Prostate gland (tissue), 2 donors: Measurements from ENCODE around the gene CD47. TPM values are rescaled to one million over a fixed set of nuclear protein-coding genes. Genes with fewer than 3 reads are reported as not detected.

Experiments
- DNase-seq: peaks from one replicate; pipeline ENCODE4 v3.0.0-alpha.2; 2019; ENCODE audit warnings: low spot score
- H3K27ac ChIP-seq, 2 donors: fragments of 200-600 bp; sonication (generic); 2 replicates each; pipeline ENCODE4 v1.5.1; 2017 to 2019
- H3K27me3 ChIP-seq: fragments of 200-600 bp; sonication (generic); replicated peaks from 2 replicates; pipeline ENCODE4 v1.5.1; 2019; ENCODE audit not compliant: insufficient read depth
- H3K36me3 ChIP-seq, 2 donors: fragments of 200-600 bp; sonication (generic); 1 replicate in 1 of 2; 2 replicates in 1 of 2; pipeline versions ENCODE4 v1.5.1 to v1.8.1; 2017 to 2019
- H3K4me1 ChIP-seq: fragments of 200-600 bp; sonication (generic); replicated peaks from 2 replicates; pipeline ENCODE4 v1.5.1; 2019
- H3K4me3 ChIP-seq, 2 donors: fragments of 200-600 bp; sonication (generic); 2 replicates each; pipeline ENCODE4 v1.5.1; 2017 to 2019
- H3K9me3 ChIP-seq: fragments of 200-600 bp; sonication (generic); 2 replicates; pipeline ENCODE4 v1.5.1; 2017
- POLR2A ChIP-seq: fragments of 450-650 bp; IDR thresholded peaks from one replicate; pipeline ENCODE4 v1.6.1; 2016; ENCODE audit warnings: antibody characterized with exemption, mild to moderate bottlenecking
- POLR2AphosphoS5 ChIP-seq: sonication (generic); formaldehyde crosslinking; IDR thresholded peaks from one replicate; pipeline ENCODE4 v1.6.1; 2017; ENCODE audit warnings: antibody characterized with exemption
- WGBS: methylation state at CpG from one replicate; pipeline ENCODE4 v1.1.5; 2018; 5-methylcytosine and 5-hydroxymethylcytosine counted together
- intact Hi-C: fragments of 100-400 bp; cut with DNase I; formaldehyde crosslinking; loops from one replicate; pipeline ENCODE4 v1.14.2; 2022
- total RNA-seq, 2 donors: library from RNA; depleted of rRNA; stranded (reverse); fragments of >200 nt; gene quantifications; one replicate each; pipeline ENCODE4 v1.1.0, GENCODE V29; 2016
- TF ChIP-seq, protein P1 (sequence below), 4 experiments: fragments of 200-600 bp in 2 of 4; fragments of 450-650 bp in 2 of 4; sonication (generic) in 2 of 4; IDR thresholded peaks; 1 replicate in 3 of 4; 2 replicates in 1 of 4; pipeline ENCODE4 v1.5.1; 2016 to 2019; ENCODE audit warnings: antibody characterized with exemption in 4 of 4, mild to moderate bottlenecking in 2 of 4, moderate library complexity in 2 of 4

CD47 gene
- total RNA-seq, 2 donors from 2014 or later: 90.1 to 197 TPM

DNA sequence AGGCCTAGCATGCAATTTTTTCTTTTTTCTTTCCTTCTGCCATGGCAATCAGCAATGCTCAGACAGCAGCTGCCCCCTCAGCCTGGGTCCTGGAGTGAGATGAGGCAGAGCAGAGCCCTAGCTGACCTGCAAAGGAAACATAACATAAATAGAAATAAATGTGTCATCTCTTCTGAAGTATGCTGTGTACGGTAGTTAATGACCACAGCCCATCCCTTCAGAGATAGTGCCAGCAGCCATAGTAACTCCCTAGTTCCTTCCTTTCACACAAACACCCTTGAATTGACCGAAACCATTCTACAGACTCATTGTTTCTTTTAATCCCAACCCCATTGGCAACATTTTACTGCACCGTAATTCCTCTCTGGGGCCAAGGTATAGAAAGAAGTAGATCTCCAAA is 8.4 kb upstream of the CD47 start:
- no peak overlapping the region for H3K27ac ChIP-seq
- no peaks in the 10 kb centered on the region for H3K36me3 ChIP-seq
- 76% methylated on average over 3 of the region's 3 CpGs for WGBS
- no peak for DNase-seq
- no peak overlapping the region for H3K4me3 ChIP-seq
- H3K9me3 ChIP-seq: no peaks in the 10 kb centered on the region
- TF ChIP-seq, protein P1, sequence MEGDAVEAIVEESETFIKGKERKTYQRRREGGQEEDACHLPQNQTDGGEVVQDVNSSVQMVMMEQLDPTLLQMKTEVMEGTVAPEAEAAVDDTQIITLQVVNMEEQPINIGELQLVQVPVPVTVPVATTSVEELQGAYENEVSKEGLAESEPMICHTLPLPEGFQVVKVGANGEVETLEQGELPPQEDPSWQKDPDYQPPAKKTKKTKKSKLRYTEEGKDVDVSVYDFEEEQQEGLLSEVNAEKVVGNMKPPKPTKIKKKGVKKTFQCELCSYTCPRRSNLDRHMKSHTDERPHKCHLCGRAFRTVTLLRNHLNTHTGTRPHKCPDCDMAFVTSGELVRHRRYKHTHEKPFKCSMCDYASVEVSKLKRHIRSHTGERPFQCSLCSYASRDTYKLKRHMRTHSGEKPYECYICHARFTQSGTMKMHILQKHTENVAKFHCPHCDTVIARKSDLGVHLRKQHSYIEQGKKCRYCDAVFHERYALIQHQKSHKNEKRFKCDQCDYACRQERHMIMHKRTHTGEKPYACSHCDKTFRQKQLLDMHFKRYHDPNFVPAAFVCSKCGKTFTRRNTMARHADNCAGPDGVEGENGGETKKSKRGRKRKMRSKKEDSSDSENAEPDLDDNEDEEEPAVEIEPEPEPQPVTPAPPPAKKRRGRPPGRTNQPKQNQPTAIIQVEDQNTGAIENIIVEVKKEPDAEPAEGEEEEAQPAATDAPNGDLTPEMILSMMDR (IDR thresholded peaks at IDR 0.05): no peak
- no peak for TF ChIP-seq POLR2A
- intact Hi-C loops: no loop called here
- no peaks in the 10 kb centered on the region for H3K4me1 ChIP-seq
- no peaks in the 10 kb centered on the region for H3K27me3 ChIP-seq

DNA sequence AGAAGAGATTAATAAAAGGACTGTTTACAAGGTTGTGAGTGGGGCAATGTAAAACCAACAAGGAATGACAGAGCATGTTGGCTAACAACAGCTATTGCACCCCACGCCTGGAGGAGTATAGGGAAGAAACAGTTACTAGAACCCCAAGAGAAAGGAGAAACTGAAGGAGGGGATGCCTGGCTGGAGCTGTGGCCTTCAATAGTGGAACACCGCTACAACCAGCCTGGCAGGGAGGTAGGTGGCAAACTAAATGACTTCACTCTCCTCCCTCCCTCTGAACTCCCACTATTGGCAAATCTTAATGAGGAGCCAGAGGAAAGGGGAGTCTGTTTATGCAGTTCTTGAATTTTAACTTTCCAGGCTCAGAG is 7.2 kb upstream of the CD47 start:
- intact Hi-C loops: no loop called here
- Histone ChIP-seq H3K9me3 (no peaks in the 10 kb centered on the region), H3K4me1 (no peaks in the 10 kb centered on the region), H3K27ac (no peak overlapping the region), H3K4me3 (no peak overlapping the region), H3K36me3 (no peaks in the 10 kb centered on the region), H3K27me3 (no peaks in the 10 kb centered on the region)
- WGBS: 87% methylated on average over 2 of the region's 2 CpGs
- no peak for TF ChIP-seq POLR2A
- TF ChIP-seq POLR2AphosphoS5: no peak
- TF ChIP-seq, protein P1 (IDR thresholded peaks at IDR 0.05): no peak
- DNase-seq: no peak

DNA sequence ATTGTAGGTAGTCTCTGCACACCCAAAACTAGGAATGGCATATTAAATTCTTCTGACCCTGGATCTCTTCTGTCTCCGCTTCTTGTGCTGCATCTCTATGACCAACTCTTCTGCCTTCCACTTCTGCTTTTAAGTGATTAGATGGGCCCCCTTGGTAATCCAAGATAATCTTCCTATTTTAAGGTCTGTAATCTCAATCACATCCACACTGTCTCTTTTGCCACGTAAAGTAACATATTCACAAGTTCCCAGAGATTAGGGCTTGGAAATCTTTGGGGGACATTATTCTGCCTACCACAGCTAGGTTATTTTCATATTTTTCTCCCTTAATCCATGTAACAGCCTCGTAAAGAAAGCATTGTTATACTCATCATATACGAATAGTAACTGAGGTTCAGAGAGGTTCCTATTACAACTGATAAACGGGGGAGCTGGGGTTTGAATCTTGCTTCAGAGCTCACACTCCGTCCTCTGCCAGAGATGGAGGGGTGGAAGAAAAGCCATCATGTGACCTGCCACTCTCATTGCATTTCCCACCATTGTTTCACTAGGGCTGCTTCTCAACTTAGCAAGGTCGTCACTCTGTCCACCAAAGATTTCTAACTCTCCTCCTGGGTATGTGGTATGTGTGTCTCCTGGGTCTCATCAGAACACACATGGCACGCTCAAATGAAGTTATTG is 6.6 kb upstream of the CD47 start:
- no peaks in the 10 kb centered on the region for H3K36me3 ChIP-seq
- intact Hi-C loops: no loop called here
- H3K4me1 ChIP-seq: no peaks in the 10 kb centered on the region
- H3K27me3 ChIP-seq: no peaks in the 10 kb centered on the region
- no peak for DNase-seq
- H3K9me3 ChIP-seq: no peaks in the 10 kb centered on the region
- WGBS: 88% methylated on average over 8 of the region's 8 CpGs
- H3K4me3 ChIP-seq: no peak overlapping the region
- TF ChIP-seq POLR2A: no peak
- TF ChIP-seq POLR2AphosphoS5: no peak
- TF ChIP-seq, protein P1 (IDR thresholded peaks at IDR 0.05): no peak
- no peak overlapping the region for H3K27ac ChIP-seq

GRCh38 chr3:108096532-108097321 is 5.9 kb upstream of the CD47 start:
- intact Hi-C loops: no loop called here
- H3K27me3 ChIP-seq: no peaks in the 10 kb centered on the region
- H3K4me1 ChIP-seq: no peaks in the 10 kb centered on the region
- H3K36me3 ChIP-seq: no peaks in the 10 kb centered on the region
- 92% methylated on average over 9 of the region's 9 CpGs for WGBS
- TF ChIP-seq, protein P1 (IDR thresholded peaks at IDR 0.05): no peak
- TF ChIP-seq POLR2AphosphoS5 (no peak), POLR2A (no peak)
- no peak overlapping the region for H3K27ac ChIP-seq
- H3K9me3 ChIP-seq: no peaks in the 10 kb centered on the region
- DNase-seq: no peak
- H3K4me3 ChIP-seq: no peak overlapping the region

DNA sequence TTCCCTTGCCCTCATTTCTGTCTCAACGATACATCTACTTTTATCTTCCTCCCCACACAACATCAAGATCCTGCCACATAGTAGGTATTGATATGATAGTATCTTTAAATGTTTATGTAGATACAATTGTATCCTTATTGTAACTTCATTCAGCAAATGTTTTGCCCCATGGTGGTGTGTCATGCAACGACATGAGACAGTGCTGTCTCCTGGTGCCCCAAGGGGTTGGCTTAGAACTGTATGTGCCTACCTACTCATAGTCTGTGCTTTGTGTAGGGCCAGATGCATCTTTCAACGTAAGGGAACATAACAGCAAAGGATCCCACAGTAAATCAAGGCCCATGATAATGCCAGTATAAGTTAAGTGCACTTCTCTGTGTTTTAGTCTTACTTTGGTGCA is 2.8 kb upstream of the CD47 start:
- DNase-seq: no peak
- Histone ChIP-seq H3K9me3 (no peaks in the 10 kb centered on the region), H3K27me3 (no peaks in the 10 kb centered on the region), H3K4me1 (no peaks in the 10 kb centered on the region), H3K27ac (no peak overlapping the region), H3K4me3 (no peak overlapping the region), H3K36me3 (no peaks in the 10 kb centered on the region)
- intact Hi-C loops: no loop called here
- TF ChIP-seq POLR2AphosphoS5: no peak
- TF ChIP-seq, protein P1 (IDR thresholded peaks at IDR 0.05): no peak
- no peak for TF ChIP-seq POLR2A
- WGBS: 68% methylated on average over 3 of the region's 3 CpGs
